ENCODE measurements around the gene TRIM71. TPM values are rescaled to one million over a fixed set of nuclear protein-coding genes. Genes with fewer than 3 reads are reported as not detected.
"Not testable (repeated sequence)": the region's sequence is repeated elsewhere in the genome, so short reads cannot be mapped to it uniquely, and the experiment has no call there.

The TRIM71 gene
- polyA plus RNA-seq, 1 donor: 0.18 TPM

DNA sequence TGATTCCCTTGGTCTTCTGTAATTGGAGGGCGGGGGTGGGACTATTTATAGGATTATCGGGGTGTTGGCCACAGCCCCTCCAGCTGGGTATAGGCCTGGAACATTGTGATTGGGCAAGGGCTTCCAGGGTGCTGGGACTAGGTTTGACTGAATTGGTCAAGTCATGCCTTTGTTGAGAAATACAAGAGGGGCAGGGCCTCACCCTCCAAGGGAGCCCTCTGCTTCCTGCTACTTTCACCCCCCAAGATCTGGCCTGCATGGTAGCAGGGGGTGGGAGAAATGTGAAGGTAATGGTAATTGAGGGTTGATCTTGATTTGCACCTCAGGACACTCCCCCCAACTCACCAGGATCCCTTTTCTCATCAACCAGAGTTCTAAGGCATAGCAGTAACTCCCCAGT, 25.2 kb downstream of the TRIM71 start:
- no peak for DNase-seq

DNA sequence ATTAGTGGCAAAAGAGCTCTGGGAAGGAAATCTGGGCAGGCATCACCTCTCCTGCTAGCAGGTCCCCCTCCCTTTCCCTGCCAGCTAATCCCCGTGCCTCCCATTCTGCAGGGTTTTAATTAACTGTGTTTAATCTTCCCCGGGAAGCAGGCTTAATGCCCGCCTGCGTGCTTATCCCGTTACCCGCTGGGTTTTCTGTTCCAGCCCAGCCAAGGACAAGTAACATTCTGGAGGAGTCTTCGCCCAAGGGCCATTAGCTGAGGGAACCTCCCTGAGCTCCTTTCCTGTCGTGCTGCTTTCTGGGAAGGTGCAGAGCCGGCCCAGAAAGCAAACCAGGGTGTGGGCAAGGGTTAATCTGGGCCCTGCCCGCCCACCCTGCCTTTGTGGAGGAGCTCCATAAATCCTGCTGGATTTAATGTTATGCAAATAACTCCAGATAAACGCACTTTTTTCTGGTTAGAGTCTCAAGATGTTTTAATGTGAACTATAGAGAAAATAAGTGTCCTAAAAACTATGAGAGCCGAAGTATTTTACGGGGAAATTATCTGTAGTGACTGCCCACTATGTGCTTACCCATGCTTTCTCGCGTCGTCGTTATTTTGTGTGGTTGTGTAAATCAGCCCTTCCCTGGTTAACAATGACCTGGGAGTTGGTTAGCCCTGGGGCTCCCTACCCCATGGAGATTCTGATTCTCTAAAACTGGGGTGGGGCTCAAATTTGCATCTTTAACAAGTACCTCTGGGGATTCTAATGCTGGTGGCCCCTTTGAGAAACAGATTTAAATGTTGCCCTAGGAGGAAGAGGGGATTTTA, 25.9 kb downstream of the TRIM71 start:
- DNase-seq: no peak

- no peak for DNase-seq
Measured at GRCh38 chr3:32844322-32844654, 26.5 kb downstream of the TRIM71 start.

DNA sequence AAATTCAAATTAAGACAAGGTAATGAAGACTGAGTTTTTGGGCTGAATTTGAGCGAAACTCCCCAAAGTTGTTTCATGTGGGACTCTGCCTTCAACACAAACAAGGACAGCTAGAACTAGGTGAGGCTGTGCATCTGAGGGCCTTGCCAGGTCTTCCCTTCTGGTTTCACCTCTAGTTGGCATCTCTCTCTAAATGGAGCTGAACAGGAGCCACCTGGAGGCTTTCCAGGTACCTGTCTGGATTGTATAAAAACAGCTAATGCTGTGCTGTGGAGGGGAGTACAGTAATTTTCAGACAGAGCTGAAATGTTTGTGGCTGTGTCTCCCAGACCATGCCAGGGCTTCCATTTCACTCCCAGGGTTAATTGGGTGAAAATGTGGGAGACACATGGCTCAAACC, 27.1 kb downstream of the TRIM71 start:
- DNase-seq: no peak

DNA sequence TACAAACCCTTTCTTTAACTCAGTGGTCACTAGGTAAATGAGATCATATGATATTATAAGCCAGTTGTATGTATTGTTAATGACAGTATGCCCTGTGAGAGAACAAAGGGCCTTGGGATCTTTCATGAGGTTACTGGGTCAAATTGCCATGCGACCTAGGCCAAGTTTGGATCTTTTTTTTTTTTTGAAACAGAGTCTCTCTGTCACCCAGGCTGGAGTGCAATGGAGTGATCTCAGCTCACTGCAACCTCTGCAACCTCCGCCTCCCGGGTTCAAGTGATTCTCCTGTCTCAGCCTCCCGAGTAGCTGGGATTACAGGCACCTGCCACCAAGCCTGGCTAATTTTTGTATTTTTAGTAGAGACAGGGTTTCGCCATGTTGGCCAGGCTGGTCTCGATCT, 27.7 kb downstream of the TRIM71 start:
- not testable (repeated sequence) for DNase-seq

- not testable (repeated sequence) for DNase-seq
Measured at GRCh38 chr3:32847045-32847444, 29.2 kb downstream of the TRIM71 start.

- DNase-seq: no peak
Measured at GRCh38 chr3:32847528-32847927, 29.7 kb downstream of the TRIM71 start.

- DNase-seq: no peak
Measured at GRCh38 chr3:32848215-32848614, 30.4 kb downstream of the TRIM71 start.

DNA sequence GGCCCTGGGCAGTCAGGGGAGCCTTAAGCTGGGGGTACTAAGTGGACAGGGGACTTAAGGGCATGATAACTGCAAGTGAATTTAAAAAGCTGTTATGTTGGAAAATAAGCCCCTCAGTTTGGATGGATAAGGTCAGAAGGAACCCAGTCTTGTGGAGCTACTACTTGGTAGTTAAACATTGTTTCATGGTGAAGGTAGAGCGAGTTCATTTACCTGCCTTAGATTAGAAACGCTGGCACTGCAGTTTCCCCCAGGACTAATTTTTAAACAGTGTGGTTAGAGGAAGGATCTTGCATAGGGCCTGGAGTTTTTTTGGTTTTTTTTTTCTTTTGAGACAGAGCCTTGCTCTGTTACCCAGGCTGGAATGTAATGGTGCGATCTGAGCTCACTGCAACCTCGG, 31.2 kb downstream of the TRIM71 start:
- DNase-seq: no peak

DNA sequence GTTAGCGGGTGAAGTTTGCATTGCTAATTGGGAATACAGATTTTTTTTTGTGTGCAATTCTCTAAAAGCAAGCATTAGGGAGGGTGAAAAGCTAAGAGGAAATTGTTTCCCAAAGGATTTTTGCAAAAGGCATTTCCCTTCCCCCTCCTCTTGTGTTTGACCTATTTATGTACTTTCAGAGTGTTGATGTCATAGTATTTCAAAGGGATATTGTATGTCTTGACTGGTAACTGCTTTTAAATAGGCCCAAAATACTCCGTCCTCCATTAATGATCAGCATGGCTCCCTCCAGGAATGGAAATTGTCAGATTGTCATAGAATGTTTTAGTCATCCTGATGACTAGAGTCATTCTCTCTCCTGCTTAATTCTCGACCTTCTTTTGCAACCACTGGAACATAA, 32.4 kb downstream of the TRIM71 start:
- DNase-seq: no peak

- DNase-seq: no peak
Measured at GRCh38 chr3:32850636-32851035, 32.8 kb downstream of the TRIM71 start.

GRCh38 chr3:32852146-32852545, 34.3 kb downstream of the TRIM71 start:
- DNase-seq: no peak

DNA sequence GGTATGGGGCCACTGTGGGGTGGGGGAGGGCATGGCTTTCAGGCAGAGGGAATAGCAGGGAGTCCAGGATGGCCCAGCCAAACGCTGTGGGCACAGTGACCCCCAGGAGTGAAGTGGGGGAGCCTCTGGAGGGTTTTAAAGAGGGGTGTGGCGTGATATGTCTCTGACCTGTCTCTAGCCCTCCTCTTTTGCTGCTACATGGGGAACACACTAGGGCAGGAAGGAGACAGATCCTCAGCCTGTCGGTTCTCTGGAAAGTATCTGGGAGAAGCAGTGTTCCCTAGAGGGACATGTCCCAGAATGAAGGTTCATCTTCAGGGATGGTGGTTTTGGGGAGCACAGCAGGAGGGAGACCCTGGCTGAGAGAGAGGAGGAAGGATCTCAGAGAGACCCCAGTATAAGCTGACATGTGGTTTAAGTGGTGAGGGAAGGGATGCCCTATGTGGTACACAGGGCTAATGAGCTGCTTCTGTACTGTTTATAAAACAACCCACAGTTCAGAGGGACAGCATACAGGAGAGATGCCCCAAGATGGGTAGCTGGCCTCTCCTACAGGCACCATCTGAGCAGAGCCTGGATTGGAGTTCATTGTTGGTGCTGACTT, 37.7 kb downstream of the TRIM71 start:
- DNase-seq: no peak

- DNase-seq: no peak
Measured at GRCh38 chr3:32856355-32856889, 38.6 kb downstream of the TRIM71 start.

GRCh38 chr3:32856901-32857507, 39.2 kb downstream of the TRIM71 start:
- DNase-seq: no peak

GRCh38 chr3:32857921-32858320, 40.1 kb downstream of the TRIM71 start:
- DNase-seq: no peak

DNA sequence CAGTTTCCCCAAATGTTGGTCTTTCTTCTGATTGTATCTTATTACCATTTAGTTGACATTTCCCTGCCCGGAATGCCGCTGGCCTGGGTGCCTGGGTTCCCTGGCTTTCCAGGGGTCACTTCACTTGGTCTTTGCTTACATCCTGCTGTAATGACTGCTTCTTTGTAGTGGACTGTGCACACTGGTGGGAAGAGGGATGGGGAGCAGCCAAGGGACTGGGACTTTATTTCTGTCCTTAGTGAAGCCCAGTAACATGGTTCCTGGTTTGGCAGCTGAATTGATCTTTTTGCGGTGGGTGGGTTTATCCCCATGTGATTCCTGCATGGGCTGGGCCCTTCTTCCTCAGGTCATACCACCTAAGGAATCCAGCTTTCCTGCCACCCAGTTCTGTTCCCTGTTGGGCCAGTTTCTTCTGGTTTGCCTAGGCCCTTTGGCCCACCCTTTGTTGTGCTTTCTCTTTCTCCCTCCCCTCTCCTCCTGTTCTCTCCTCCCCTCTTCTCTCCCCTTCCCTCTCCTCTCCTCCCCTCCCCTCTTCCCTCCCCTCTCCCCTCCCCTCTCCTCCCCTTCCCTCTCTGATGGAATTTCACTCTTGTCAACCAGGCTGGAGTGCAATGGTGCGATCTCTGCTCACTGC, 41.9 kb downstream of the TRIM71 start:
- no peak for DNase-seq

DNA sequence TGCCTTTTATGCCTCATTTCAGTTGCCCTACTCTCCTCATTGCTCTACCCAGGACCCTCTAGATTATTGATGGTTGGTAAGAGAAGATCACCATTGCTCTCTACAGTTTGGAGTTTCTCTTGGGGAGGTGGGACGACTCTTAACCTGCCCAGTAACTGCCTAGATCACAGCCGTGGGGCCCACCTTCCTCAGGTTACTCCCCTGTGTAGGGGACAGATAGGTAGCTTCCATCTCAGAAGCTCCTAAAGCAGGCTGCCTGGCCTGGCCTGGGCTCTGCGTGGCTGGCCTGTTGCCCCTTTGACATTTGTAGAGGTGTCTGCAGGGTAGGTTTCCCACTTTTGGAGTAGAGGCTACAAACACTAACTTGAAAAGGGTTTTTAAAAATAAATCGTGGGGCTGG, 42.7 kb downstream of the TRIM71 start:
- no peak for DNase-seq

DNA sequence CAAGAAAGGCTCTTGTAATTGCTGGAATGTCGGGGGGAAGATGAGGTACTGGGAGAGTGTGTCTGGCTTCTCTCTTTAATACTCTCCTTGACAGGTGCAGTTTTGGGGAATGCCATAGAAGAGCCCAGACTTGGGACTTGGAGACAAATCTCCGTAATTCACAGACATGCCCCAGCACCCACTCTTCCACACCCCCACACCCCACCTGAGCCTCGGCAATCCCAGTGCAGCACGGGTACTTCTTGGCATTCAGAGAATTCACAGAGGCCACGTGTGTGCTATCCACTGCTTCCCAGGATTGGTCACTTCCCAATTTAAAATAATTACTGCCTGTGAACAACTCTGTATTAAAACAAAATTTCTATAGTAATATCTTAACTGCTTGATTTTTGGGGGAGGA, 43.9 kb downstream of the TRIM71 start:
- no peak for DNase-seq

DNA sequence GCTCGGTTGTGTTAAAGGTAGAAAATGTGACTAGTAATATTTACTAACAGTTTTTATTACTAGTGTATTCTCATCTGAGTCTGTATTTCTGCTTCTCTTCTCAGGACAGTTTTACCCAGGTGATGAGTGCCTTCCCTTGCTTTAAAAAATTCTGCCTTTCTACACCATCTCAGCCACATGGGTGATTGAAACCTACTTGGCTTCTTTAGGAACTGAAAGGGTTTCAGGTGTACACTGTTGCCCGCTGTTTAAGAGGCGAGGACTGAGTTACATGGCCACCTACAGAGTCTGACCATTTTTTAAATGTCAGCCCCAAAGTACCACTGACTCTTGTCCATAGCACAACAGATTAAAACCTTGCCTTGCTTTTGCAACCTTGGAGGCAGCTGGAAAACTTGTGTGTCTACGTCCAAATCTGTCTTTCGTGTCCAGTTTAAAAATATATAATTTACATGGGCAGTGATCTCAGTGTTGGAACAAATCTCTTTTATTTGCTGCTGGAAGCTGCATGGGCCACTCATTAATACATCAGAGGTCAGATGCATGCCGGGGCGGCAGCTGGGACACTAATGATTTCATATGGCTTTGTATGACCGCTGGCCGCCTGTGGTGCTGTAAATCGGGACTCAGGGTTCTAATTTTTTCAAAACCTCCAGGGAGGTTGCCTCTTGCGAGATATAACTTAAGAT, 44.6 kb downstream of the TRIM71 start:
- no peak for DNase-seq

GRCh38 chr3:32862936-32863487, 45.2 kb downstream of the TRIM71 start:
- no peak for DNase-seq

GRCh38 chr3:32865383-32865782, 47.6 kb downstream of the TRIM71 start:
- DNase-seq: no peak

Data from hindlimb muscle (tissue), 1 donor.